GM23248 (cell line): ENCODE measurements around the gene PAQR6.

ENCODE experiments used
- EZH2 ChIP-seq: fragments of 200-600 bp; sonication (generic); IDR thresholded peaks from 2 replicates; pipeline ENCODE4 v1.6.1; 2018; ENCODE audit warnings: antibody characterized with exemption, mild to moderate bottlenecking; ENCODE audit not compliant: insufficient read depth, poor library complexity, severe bottlenecking
- EZH2phosphoT487 ChIP-seq: fragments of 200-600 bp; sonication (generic); IDR thresholded peaks from 2 replicates; pipeline ENCODE4 v1.6.1; 2018; ENCODE audit warnings: antibody characterized with exemption, moderate library complexity, mild to moderate bottlenecking, low read depth; ENCODE audit not compliant: insufficient read depth

GRCh38 chr1:156251527-156251926 is 3.7 kb upstream of the PAQR6 start:
- TF ChIP-seq EZH2 (no peak), EZH2phosphoT487 (no peak)
